ENCODE measurements around the gene ARHGAP6.

Gene ARHGAP6

DNA sequence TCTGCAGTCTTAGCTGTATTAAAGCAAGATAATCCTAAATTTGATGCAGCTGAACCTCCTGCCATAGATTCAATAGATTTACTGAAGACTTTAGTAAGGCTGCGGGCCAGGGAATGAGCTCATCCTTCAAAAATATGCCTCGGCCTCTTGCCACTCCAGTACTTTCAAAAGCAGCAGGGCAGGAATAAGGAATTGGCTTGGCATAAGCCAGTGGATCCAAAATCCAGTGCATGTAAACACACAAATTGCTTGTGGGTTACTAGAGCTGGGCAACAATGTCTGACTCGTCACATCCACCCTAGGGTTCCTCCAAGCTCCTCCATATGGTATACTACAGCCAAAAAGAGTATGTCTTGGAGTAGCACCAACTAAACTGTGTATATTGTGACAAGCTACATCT is 207.6 kb downstream of the ARHGAP6 start:
- no peak for DNase-seq

DNA sequence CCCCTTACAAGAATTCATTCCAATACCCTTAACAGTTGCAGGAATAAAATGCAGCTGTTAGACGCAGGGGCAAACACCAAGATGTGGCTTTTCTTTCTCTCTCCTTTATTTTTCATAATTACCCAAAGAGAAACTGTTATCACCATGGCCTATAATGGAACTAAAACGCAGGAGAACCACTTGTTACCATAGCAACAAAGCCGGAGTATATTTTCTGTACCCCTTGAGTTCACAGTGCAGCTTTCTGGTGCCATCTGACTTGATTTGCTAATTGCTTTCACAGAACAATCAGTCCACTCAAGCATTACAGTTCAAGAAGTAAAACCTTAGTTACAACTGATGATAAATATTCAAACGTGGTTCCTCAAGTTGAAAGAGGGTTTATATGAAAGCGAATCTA is 214.6 kb downstream of the ARHGAP6 start:
- DNase-seq, result no peak

DNA sequence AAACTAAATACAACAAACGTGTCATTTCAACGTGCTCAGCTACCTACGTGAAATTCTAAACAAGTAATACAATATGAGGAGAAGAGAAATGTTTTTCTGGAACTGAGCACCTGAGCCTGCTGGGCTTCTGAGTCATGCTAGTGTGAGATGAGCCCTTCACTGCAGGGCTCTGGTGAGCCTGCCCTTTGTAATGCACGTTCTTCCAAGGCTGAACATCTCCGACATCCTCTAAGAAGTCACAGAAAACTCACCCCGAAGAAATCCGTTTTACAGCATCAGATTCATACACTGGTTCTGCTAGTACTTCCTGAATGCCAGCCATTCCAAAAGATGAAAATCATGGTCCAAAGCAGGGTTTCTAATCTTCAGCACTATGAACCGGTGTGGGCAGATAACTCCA is 215.4 kb downstream of the ARHGAP6 start:
- DNase-seq, result no peak

DNA sequence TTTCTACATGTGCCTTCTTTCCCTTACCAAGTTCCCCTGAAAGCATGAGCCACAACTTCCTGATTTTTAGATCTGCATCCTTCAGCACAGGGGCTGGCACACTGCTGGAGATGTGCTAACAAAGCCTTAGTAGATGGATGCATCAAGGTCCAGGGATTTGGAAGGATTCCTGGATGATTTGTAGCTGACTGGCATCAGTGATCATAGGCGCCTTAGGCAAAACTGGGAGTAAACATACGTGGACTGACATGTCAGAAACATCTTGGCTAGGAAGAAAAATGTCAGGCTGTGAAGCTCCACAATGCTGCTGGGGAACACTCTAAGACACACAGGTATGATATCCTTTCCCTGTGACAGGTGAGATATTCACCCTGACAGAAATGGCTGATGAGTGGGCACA is 216.1 kb downstream of the ARHGAP6 start:
- no peak for DNase-seq

DNA sequence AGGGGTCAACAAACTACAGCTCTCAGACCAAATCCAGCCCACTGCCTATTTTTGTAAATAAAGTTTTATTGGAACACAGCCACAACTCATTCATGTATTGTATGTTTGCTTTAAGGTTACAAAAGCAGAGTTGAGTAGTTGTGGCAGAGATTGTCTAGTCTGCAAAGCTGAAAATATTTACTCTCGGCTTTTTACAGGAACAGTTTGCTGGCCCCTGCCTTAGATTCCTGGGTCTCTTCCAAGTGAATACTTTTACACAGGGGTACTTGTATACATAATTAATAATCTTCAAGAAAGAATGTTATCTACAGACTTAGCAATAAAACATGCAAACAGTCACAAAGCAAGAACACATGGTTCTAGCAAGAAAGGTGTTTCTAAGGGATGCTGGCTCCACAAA is 218.3 kb downstream of the ARHGAP6 start:
- DNase-seq, result no peak

DNA sequence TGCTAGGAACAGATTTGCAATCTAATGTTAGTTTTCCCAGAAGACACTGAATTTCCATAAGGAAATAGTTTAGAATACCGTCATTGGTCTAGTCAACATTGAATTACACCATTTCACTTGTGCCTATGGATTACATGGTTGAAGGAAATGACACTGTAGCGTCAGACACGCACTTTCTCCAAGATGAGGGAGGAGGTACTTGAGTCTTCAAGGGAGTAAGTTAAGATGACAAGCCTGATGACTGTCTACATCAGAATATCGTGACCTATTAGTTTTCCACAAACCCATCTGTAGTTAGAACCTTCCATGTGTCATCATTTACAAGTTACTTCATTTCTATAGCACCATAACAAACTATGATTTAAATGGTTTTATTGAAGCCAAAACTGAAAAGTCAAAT is 218.8 kb downstream of the ARHGAP6 start:
- no peak for DNase-seq

DNA sequence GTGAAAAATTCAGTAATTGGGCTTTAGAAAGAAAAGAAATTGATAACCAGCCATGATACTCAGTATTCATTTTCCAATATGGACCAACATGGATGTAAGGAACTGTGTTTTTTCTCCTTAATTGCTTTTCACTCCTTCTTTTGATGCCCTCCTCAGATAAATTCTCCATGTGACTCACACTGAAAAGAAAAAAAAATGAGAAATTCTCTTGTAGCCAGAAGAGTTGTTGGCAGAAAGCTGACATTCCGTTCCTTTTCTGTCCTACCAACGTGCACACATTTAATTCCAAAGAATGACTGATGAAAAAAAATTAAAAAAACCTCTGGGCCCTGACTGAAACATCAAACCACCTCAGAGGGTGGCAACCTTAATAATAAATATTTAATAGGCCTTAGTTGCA is 219.4 kb downstream of the ARHGAP6 start:
- no peak for DNase-seq

DNA sequence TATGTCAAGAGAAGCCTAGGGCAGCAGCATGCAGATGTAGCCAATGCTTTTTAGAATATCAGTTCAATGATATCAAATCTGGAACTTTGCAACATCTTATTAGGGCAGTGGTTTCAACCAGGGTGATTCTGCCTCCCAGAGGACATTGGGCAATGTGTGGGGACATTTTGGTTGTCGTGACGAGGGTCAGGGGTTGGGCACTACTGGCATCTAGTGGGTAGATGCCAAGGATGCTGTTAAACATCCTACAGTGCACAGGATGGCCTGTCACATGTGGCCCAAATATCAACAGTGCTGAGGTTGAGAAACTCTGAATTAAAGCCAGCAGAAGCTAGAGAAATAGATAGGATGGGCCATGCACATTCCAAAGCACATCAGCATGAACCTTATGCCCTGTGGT is 220.2 kb downstream of the ARHGAP6 start:
- DNase-seq, result no peak

DNA sequence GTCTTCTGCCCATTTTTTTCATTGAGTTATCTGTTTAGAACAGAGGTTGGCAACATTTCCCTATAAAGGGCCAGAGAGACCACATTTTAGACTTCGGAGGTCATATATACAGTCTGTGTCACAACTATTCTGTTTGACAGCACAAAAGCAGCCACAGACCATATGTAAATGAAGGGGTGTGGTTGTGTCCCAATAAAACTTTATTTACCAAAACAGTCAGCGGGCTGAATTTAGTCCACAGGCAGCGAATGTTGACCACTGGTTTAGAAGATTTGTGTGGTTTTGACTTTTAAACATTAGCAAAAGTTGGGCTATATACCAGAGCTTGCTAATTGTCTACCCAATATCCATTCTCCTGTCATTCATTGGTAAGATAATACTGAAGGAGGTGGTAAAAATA is 221.7 kb downstream of the ARHGAP6 start:
- DNase-seq, result no peak

DNA sequence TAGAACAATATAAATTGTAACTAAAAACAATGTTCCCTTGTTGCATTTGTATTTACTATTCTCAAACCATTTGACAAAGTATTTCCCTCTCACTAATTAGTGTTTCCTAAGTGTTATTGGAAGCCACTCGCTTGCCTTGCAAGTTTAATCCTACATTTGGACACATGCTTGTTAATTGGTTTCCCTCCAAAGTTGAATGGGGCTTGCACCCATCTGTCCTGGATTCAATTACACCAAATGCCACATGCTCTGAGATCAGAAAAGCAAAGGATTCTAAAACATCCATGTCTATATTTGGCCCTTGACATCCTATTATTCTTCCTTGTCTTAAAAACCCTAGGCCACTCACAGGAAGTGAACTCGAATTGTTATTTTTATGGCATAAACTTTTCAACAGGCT is 225.9 kb downstream of the ARHGAP6 start:
- DNase-seq, result no peak

DNA sequence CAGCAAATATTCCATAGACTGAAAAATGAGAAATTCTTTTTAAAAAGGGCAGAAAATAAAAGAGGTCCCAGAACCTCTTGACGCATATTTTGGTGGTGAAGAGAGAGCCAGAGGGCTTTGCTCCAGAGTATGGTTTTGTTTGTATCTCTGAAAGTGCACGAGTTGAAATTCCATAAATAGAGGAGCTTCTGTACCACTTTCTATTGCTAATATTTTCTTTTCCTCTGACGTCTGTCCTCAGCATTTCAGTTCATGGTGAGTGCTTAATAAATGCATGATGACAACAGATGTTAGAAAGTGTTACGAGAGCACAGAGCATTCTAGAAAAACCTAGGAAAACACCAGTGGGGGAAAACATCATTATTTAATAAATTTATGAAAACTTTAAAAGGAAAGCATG is 227.0 kb downstream of the ARHGAP6 start:
- no peak for DNase-seq

DNA sequence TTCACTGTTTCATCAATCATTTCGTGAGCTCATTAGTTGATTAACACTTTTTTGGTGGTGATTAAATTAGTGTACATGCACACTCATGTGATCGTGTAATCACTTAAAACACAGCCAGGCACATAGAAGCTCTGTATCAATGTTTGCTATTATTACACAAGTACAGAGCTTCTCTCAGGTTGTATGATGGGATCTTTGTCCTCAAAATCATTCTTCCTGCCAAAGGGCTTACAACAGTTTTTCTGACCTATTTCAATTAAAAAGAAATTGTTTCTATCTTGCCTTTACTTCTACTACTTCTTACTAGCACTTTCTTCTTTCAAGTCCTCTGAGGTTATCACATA is 227.4 kb downstream of the ARHGAP6 start:
- DNase-seq, result no peak

DNA sequence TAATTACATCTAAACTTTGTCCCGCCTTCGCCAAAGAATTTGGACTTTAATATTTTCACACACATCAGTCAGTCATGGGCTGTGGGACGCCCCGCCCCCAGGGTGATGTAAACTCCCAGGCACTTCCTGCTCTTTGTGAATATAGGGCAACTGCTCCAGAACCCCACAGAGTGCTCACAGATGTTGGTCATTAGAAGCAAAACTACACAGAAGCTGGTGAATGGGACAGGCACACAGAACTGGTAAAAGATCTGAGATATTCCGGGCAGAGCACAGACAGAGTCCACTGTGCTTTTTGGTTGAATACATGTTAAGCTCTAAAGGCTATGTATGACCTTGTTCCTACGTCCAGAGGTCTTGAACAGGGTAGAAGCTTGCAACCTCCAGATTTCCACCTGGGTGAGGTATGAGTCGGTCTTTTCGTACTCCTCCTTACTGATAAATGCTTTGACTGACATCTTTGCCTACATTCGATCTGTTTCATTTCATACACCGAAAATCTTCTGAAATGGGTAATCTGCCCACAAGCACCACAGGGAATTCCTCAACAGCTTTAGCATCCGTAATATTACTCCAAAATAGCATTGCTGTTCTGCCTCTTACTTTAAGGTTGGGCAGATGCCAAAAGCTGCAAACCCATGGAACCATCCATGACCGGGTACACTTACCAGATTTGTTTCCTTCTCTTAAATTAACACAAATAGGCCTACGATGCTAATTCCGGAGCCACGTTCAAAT is 227.9 kb downstream of the ARHGAP6 start:
- no peak for DNase-seq

DNA sequence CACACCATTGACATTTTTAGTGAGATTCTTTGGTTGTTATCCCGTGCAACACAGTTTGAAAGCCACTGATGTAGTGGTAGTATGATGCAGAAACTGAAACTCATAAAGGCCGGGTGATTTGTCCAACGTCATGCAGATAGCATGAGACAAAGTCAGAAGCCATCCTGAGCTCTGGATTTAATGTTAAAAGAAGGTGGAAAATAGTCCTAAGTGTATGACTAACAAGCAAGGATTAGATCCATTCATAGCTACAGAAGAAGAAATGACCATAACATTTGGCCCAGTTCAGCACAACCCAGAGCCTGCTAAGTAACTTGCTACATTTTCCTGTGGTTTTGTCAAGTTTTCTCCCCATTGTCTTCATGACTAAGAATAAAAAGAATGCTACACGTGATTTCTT is 230.2 kb downstream of the ARHGAP6 start:
- no peak for DNase-seq

DNA sequence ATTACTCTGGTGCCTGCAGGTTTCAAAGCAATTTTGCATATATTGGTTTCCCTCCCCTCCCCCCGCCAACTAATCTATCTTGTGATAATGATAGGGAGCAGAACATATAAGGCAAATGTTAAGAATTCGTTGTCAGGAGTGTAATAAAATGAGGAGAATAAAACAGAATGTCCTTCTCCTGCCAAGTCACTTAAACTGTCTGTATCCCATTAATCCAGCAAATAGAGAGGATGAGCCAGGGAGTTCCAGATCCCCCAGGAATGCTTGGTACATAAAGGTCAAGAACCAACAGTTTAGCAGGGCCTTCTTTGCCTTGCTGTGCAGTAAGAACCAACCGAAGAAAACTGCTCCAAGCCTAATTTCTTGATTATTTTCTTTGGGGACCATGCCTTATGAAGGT is 231.1 kb downstream of the ARHGAP6 start:
- DNase-seq, result no peak

DNA sequence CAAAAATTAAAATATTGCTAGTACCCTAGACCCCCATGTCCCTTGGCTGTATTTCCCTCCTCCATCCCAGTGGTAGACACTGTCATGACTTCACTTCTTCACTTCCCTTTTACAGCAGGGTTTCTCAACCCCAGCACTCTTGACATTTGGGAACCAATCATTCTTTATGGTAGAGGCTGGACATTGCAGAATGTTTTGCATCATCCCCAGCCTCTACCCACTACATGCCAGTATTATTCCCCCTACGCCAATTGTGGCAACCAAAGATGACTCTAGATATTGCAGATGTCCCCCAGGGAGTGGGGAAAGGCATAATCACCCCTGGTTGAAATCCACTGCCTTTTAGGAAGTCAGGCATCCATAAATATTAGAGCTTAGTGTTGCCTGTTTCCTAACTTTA is 233.9 kb downstream of the ARHGAP6 start:
- no peak for DNase-seq

DNA sequence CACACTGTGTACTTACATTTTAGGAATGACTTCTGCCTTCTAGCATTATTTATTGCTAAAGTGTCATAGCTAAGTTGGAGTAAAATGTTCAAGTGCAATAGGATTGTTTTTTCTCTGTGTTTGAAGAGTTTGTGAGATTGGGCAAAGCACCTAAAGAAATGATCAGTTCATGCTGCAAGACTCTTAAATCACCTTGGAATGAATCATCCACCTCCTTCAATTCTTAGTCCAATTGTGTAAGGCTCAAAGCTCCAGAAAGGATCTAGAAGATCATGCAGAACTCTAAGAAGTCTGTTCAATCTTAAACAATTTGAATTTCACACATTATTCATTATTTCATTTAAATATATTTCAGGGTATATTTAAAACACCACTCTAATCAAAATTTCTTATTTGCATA is 235.4 kb downstream of the ARHGAP6 start:
- DNase-seq, result no peak

DNA sequence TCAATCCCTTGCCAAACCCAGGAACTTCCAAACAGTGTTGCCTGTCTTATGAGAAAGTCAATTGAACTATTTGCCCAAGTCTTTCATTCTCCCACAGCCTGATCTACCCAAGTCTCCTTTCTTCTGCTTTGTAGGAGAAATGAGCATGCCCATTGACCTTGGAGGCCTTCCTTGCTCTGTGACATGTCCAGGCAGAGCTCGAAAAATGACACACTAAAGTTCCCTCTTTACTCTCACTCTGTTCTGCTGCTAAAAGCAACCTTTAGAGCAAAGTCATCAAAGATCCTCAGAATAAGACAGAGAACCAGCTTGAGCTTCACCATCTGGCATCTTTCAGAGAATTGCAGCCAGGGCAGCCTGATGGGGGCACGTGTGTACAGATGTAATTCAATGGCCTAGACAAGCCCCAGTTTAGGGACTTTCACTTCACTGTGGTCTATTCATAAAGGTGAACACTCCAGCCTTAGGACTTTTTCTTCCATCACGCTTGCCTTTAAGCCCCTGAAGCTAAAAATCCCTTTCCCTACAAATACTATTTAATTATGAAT is 236.1 kb downstream of the ARHGAP6 start:
- no peak for DNase-seq

DNA sequence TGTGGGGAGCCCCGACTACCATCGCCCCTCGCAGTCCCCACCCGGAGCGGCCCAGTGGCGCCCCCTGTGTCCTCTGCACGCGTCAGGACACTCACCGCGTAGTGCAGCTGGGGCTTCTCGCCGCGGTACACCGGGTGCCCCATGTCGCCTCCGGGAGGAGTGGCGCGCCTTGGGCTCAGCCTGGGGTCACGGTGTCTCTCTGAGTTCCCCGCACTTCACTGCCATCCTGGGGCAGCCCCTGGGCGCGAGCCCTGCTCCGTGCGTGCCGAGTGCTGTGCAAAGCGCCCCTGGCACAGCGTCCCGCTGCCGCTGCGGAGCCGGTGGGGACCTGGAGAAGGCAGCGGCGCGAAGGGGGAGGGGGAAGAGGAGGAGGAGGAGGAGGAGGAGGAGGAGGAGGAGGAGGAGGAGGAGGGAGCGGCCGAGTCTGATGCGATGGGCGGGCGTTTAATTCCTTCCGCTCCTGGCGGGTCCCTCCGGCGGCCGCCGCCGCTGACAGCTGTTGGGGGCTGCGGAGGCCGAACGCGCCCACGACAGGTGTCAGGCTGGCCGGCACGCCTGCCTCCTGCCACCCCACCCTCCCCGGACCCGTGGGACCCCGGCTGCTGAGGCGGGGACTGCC is 238.2 kb downstream of the ARHGAP6 start:
- DNase-seq, result no peak

DNA sequence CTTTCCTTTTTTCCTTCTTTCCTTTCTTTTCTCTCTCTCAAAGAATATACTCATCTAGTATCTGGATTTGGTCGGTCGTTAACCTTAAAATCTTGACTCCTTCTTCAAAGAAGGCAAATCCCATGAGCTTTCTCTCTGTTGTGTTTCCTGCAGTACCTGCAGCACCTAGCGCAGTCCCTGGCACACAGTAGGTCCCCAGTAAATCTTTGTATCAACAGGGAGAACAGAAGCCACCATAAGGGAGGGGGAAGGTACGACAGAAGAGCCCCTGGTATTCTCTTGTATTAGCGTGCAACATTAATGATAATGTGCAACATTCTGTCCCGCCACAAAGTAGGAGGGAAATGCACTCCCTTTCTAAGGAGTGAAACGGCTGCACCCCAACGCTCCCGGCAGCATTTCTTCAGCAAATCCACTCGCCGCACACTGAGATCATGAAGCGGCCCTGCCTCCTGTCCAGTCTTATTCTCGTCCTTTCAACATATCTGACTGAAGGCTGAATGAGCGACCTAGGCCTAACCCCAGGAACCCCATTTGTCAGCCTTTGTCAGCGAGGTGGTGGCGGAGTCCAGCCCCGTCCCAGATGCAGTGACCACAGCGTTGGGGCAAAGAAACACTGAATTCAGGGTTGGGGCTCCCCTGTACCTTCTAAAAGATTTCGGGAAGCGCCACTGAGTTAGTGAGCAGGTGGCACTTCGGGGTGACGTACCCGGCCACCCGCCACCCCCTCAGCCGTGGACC is 238.8 kb downstream of the ARHGAP6 start:
- no peak for DNase-seq

DNA sequence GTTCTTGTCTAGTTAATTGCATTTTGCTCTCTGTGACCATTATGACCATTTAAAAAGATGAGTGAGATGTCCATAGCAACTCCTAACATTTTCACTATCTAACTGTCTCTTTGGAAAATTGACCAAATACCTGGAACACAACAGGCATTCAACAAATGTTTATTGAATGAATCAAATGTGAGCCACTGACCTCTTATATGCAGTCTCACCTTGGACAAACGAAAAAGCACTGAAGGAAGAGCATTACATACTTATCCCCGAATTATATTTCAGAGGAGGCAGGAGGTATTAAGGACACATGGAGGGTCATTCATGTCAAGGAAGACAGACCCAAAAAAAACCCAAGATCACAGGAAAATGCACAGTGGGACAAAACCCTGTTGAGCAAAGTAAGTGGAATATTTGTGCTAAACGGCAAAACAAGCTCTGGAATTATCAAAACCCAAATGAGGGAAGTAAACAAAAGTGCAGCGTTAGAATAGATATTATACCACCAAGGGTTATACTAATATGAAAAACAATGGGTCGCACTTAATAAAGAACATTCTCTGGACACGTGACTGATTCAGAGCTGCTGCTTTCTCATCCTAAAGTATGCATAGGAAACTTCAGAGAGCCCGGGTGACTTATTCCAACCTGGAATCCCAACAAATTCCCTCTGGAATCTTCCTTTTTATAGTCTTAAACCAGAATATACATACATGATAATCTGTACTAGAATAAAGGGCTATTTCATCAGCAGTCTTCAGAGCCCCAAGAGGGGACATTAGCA is 240.6 kb downstream of the ARHGAP6 start:
- no peak for DNase-seq

DNA sequence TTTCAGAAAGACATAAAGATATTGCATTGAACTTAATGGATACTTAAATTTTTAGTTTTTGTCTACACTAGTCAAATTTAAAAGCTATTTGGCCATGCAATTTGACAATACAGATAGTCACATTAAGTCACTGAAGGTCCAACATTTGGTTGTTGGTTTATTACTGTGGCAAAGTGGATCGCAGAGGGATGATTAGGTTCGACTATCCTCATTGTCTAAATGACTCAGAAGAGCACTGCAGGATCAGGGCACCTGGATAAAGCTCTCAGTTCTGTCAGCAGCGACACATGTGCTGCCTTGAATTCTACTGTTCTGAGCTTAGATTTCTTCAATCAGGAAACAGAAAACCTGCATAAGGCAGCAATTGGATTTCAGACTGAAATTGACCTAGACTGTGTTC is 241.8 kb downstream of the ARHGAP6 start:
- no peak for DNase-seq

DNA sequence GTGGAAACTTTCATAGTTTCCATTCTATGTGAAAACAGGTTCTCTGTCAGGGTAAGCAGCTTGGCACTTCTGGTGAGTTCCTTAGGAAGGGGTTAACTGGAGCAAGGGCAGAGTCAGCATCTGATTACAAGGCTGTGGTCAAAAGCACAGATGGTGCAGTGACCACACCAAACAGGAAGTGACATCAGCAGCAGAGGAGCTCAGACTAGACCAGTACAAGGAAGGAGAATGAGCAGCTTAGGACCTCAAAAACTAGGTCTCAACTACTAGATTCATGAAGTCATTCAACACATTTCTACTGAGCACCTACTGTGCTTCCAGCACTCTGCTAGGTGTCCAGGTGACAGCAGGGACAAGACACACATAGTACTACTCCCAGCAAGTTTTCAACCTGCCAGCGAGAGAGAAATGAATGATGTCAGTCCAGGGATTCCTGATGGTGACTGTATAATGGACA is 242.3 kb downstream of the ARHGAP6 start:
- DNase-seq, result no peak
